Thymus (tissue), 11 donors: ENCODE measurements around the gene PRKACB. TPM values are rescaled to one million over a fixed set of nuclear protein-coding genes. Genes with fewer than 3 reads are reported as not detected.

ENCODE experiments used
- DNase-seq, 9 donors: peaks; one replicate each; pipeline ENCODE4 v3.0.0-alpha.2; 2013; ENCODE audit warnings: low spot score in 9 of 9, low read depth in 6 of 9, missing footprints in 1 of 9
- H3K27ac ChIP-seq, 2 donors: one replicate each; pipeline ENCODE4 v1.5.1; 2013; ENCODE audit warnings: control low read depth in 1 of 2, low read depth in 1 of 2, low read length in 1 of 2, mild to moderate bottlenecking in 1 of 2, moderate library complexity in 1 of 2
- H3K27me3 ChIP-seq, 2 donors: one replicate each; pipeline ENCODE4 v1.5.1; 2013; ENCODE audit warnings: low read length in 1 of 2; ENCODE audit not compliant: control insufficient read depth in 2 of 2, insufficient read depth in 1 of 2
- H3K36me3 ChIP-seq, 2 donors: one replicate each; pipeline ENCODE4 v1.5.1; 2013; ENCODE audit warnings: low read length in 1 of 2, mild to moderate bottlenecking in 1 of 2, moderate library complexity in 1 of 2; ENCODE audit not compliant: control insufficient read depth in 2 of 2, insufficient read depth in 2 of 2
- H3K4me1 ChIP-seq, 2 donors: one replicate each; pipeline ENCODE4 v1.5.1; 2013; ENCODE audit warnings: low read length in 2 of 2; ENCODE audit not compliant: control insufficient read depth in 2 of 2, insufficient read depth in 2 of 2
- H3K4me3 ChIP-seq, 2 donors: one replicate each; pipeline ENCODE4 v1.5.1; 2013; ENCODE audit warnings: low read length in 2 of 2, control low read depth in 1 of 2, mild to moderate bottlenecking in 1 of 2
- H3K9me3 ChIP-seq, 2 donors: one replicate each; pipeline ENCODE4 v1.5.1; 2013; ENCODE audit warnings: low read length in 1 of 2, mild to moderate bottlenecking in 1 of 2; ENCODE audit not compliant: control insufficient read depth in 2 of 2, insufficient read depth in 1 of 2
- WGBS: extraction: QIAGEN DNeasy Blood & Tissue Kit; methylation state at CpG from one replicate; pipeline ENCODE4 v1.1.7; 2013; 5-methylcytosine and 5-hydroxymethylcytosine counted together
- polyA plus RNA-seq: library from polyadenylated mRNA; stranded (reverse); fragments of 200-250 nt; gene quantifications from one replicate; pipeline ENCODE4 v1.2.3, GENCODE V29; 2013
- total RNA-seq: library from RNA; stranded (reverse); fragments of 120-200 nt; gene quantifications from one replicate; pipeline ENCODE4 v1.2.4, GENCODE V29; 2013
- donor health status: healthy.

Gene PRKACB
- total and polyA plus RNA-seq, 2 donors: 52.1 to 95.0 TPM

DNA sequence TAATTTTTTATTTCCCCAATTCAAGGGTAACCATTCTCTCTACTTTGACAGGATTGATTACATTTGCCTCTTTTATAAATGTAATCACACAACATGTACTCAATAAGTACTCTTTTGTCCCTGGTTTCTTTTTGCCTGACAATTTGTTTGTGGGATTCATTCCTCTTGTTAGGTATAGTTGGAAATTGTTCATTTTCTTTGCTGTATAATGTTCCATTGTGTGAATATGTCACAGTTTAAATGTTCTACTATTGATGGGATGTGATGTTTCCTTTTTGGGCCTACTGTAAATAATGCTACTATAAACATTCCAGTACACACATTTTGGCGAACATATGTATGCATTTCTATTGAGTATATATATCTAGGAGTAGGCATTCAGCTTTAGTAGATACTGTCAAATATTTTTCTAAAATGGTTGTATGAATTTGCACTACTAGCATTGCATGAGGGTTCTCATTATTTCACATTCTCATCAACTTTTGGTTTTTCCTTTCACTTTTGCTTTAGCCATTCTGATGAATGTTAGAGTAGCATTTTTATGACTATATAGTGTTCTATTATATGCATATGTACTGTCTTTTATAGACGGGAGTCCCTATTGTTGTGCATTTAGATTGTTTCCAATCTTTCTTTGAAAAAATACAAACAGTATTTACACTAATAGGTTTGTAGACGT lies 35.0 kb upstream of the PRKACB start:
- Histone ChIP-seq H3K9me3 (no peaks in the 10 kb centered on the region), H3K27ac (no peak overlapping the region), H3K36me3 (no peaks in the 10 kb centered on the region), H3K4me1 (no peaks in the 10 kb centered on the region), H3K27me3 (no peaks in the 10 kb centered on the region), H3K4me3 (no peak overlapping the region)
- DNase-seq: no peak
- WGBS: 98% methylated on average over 3 of the region's 3 CpGs

DNA sequence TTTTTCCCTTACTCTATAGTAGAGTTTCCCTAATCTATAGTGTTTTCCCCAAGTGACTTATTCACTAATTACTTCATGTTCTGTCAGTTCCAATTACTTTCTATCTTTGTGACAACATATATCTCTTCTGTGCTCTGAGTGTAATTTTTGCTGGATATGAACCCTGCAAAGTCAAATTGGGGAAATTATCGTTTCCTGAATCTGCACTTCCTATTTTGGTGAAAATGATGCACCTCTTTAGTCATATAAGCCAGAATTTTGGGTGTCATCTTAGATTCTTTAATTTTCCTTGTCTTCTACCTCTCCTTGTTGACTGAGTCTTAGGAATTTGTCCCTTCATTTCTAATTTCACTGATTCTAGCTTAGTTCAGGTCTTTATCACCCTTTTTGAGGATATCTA lies 33.4 kb upstream of the PRKACB start:
- no peak for DNase-seq
- H3K36me3 ChIP-seq: no peaks in the 10 kb centered on the region
- no peaks in the 10 kb centered on the region for H3K9me3 ChIP-seq
- H3K4me3 ChIP-seq: no peak overlapping the region
- no peak overlapping the region for H3K27ac ChIP-seq
- WGBS: 96% methylated on average over 1 of the region's 1 CpG
- no peaks in the 10 kb centered on the region for H3K4me1 ChIP-seq
- H3K27me3 ChIP-seq: no peaks in the 10 kb centered on the region

DNA sequence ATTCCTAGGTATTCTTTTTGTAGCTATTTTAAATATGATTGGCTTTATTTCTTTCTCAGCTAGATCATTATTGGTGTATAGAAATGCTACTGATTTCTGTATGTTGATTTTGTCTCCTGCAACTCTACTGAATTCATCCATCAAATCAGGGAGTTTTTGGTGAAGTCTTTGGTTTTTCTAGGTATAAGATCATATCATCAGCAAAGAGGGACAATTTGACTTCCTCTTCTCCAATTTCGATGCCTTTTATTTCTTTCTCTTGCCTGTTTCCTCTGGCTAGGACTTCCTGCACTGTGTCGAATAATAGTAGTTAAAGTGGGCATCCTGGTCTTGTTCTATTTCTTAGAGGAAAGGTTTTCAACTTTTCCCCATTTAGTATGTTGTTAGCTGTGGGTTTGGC lies 27.5 kb upstream of the PRKACB start:
- WGBS: 11% methylated on average over 2 of the region's 2 CpGs
- Histone ChIP-seq H3K27me3 (no peaks in the 10 kb centered on the region), H3K4me1 (no peaks in the 10 kb centered on the region), H3K4me3 (no peak overlapping the region), H3K36me3 (no peaks in the 10 kb centered on the region), H3K9me3 (no peaks in the 10 kb centered on the region), H3K27ac (no peak overlapping the region)
- no peak for DNase-seq

DNA sequence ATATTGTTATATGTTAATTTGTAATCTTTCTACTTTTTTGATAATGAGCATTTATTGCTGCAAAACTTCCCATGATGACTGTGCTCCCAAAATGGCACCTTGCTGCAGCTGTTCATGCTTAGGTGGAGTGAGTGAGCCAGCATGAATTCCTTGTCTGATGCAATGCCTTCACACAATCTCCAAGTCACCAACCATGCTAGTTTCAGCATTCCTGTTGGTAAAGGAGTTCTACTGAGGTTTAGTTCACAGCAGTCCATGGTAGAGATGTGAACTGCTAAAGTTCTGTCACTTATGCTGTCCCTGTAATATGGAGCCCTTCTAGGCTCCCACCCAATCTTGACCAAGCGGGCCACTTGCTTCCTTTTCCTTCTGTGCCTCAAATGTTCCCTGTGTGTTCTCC lies 26.2 kb upstream of the PRKACB start:
- Histone ChIP-seq H3K27ac (no peak overlapping the region), H3K36me3 (no peaks in the 10 kb centered on the region), H3K9me3 (no peaks in the 10 kb centered on the region), H3K4me3 (no peak overlapping the region), H3K4me1 (no peaks in the 10 kb centered on the region), H3K27me3 (no peaks in the 10 kb centered on the region)
- DNase-seq: no peak
- 98% methylated on average over 1 of the region's 1 CpG for WGBS

DNA sequence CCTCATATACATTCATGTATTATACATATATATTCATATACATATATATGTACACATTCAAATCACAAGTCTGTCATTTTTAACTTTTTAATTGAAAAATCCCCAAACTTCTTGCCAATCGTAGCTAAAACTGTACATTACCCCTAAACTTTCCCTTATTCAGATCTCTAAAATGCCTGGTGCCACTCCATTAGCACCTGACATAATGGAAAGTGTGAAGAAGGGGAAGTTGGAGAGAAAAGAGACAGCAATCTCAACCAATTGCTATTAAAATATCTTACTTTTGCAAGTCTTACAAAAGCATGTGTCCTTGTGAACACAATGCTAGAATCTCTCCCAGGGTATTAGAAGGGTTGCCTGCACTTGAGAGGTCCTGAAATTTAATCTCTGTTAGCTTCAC lies 22.7 kb upstream of the PRKACB start:
- Histone ChIP-seq H3K27ac (no peak overlapping the region), H3K36me3 (no peaks in the 10 kb centered on the region), H3K27me3 (no peaks in the 10 kb centered on the region), H3K4me1 (no peaks in the 10 kb centered on the region), H3K4me3 (no peak overlapping the region), H3K9me3 (no peaks in the 10 kb centered on the region)
- DNase-seq: no peak
- WGBS: 94% methylated on average over 1 of the region's 1 CpG

DNA sequence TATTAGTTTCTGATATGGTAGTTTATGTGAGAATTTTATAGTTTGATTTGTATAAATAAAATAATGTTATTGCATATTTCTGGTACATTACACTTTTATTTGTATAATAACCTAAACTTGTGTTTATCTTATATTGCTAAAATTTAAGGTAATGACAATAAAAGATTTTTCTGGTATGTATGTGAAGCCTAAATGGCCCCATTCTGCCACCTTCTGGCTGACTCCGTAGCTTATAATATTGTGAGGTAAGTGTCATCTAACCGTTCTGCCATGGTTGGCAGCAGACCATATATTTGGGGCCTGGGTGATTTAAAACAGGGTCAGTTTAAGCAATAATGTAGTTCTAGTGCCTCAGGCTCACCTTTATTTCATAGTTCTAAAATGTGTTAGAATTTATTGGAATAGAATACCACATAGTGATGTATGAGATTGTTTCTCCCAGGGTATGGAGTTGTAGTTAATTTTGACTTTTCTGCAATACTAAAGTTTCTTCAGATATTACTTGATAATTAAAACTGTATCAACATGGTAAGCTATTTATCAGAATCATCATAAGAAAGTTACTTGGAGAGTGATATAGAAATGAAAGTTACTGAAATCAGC lies 21.2 kb upstream of the PRKACB start:
- H3K27me3 ChIP-seq: no peaks in the 10 kb centered on the region
- H3K27ac ChIP-seq: no peak overlapping the region
- no peak overlapping the region for H3K4me3 ChIP-seq
- no peaks in the 10 kb centered on the region for H3K36me3 ChIP-seq
- WGBS: 15% methylated on average over 2 of the region's 2 CpGs
- DNase-seq: peak in 5 of 9 donors; percentile 29 to 68 (median 54)
- no peaks in the 10 kb centered on the region for H3K4me1 ChIP-seq
- H3K9me3 ChIP-seq: no peaks in the 10 kb centered on the region

DNA sequence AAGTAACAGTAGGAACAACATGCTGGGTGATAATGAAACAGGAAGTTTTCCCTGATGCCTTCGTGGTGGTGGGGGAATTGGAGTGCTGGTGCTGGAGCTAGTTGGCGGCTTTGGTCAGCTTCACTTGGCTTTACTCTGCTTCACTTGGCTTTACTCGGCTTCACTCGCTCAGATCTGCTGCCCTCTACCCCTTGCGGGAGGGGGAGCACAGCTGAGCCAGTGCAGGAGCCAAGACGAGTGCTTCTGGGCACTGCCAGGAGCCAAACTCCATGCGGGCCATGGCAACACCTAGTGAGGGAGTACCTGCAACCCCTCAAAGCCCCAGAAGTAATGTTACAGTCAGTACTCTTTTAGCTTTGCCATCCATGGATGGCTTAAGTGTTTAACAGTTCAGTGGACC lies 10.6 kb upstream of the PRKACB start:
- H3K4me3 ChIP-seq: no peak overlapping the region
- 96% methylated on average over 7 of the region's 7 CpGs for WGBS
- DNase-seq: no peak
- no peaks in the 10 kb centered on the region for H3K27me3 ChIP-seq
- no peak overlapping the region for H3K27ac ChIP-seq
- H3K4me1 ChIP-seq: no peaks in the 10 kb centered on the region
- no peaks in the 10 kb centered on the region for H3K9me3 ChIP-seq
- no peaks in the 10 kb centered on the region for H3K36me3 ChIP-seq

DNA sequence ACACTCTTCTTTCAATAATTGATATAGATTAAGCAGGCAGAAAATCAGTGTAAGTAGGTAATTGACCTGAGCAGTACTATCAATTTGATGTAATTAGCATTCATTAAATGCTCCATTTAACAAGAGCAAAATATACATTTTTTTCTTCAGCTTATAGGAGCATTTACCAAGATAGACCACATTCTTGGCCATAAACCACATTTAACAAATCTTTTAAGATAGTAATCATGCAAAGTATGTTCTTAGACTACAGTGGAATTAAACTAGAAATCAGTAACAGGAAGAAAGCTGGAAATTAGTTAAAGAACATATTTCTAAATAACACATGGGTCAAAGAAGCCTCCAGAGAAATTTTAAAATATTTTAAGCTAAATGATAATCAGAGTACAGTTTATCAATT lies 8.7 kb upstream of the PRKACB start:
- Histone ChIP-seq H3K4me3 (no peak overlapping the region), H3K27me3 (no peaks in the 10 kb centered on the region), H3K4me1 (no peaks in the 10 kb centered on the region), H3K36me3 (no peaks in the 10 kb centered on the region), H3K27ac (no peak overlapping the region), H3K9me3 (no peaks in the 10 kb centered on the region)
- peak in 1 of 9 donors; percentile 19 for DNase-seq

DNA sequence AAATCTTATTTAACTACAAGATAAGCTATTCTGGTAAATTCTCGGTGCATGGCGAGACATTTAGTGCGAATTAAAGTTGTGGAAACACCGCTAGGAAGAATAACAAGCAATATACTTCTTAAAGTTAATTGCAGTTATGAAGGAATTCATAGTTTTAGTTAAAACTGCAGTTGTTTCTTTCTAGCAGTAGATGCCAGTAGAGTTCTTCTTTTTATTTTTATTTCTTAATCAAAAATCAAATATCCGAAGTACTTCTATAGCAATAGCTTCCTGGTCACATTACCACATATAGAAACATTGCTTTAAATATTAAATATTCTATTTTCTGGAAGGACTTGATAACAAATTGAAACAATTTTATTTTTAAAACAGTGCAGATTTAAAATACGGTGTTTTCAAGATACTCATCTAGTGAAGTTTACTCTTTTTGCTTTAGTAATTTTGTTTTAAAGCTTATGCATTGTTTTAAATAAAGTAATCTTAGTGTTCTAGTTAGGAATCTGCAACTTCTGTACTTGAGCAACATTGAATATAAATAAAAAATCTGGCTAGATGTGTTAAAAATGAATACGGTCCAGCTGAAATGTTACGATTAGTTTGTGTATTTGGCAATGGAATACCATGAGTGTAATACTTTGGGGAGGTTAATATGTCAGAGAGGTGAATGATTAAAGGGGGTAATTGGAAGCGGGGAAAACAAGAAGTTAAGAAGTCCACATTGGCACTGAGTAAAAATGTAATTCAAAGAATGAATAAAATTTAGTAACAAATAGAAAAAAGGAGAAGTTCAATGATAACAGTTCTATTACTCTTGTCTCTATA lies 2.7 kb upstream of the PRKACB start:
- 77% methylated on average over 9 of the region's 9 CpGs for WGBS
- H3K36me3 ChIP-seq: no peaks in the 10 kb centered on the region
- DNase-seq: peak in 1 of 9 donors; percentile 37
- H3K9me3 ChIP-seq: no peaks in the 10 kb centered on the region
- no peak overlapping the region for H3K4me3 ChIP-seq
- H3K27me3 ChIP-seq: no peaks in the 10 kb centered on the region
- H3K27ac ChIP-seq: no peak overlapping the region
- no peaks in the 10 kb centered on the region for H3K4me1 ChIP-seq
